Endodermal cell (in vitro differentiated cells): ENCODE measurements around the gene CERS1. TPM values are rescaled to one million over a fixed set of nuclear protein-coding genes. Genes with fewer than 3 reads are reported as not detected.

ENCODE experiments used
- DNase-seq: peaks from one replicate; pipeline ENCODE4 v3.0.0-alpha.2; 2017
- H3K27ac ChIP-seq: 2 replicates; pipeline ENCODE4 v1.5.1; 2013; ENCODE audit warnings: mild to moderate bottlenecking, low read depth, low read length, moderate library complexity
- H3K27me3 ChIP-seq: 2 replicates; pipeline ENCODE4 v1.6.1; 2013; ENCODE audit warnings: mild to moderate bottlenecking, low read length, moderate library complexity; ENCODE audit not compliant: insufficient read depth, control insufficient read depth, poor library complexity, severe bottlenecking
- H3K36me3 ChIP-seq: 2 replicates; pipeline ENCODE4 v1.7.0; 2013; ENCODE audit warnings: mild to moderate bottlenecking, low read length, moderate library complexity; ENCODE audit not compliant: control insufficient read depth, insufficient read depth
- H3K4me1 ChIP-seq: one replicate; pipeline ENCODE4 v1.7.0; 2013; ENCODE audit warnings: low read length; ENCODE audit not compliant: control insufficient read depth, insufficient read depth
- H3K4me3 ChIP-seq: 2 replicates; pipeline ENCODE4 v1.5.1; 2013; ENCODE audit warnings: mild to moderate bottlenecking, low read length, moderate library complexity
- H3K9ac ChIP-seq: 2 replicates; pipeline ENCODE4 v1.6.1; 2013; ENCODE audit warnings: mild to moderate bottlenecking, low read length, moderate library complexity; ENCODE audit not compliant: poor library complexity, severe bottlenecking; ENCODE audit errors: extremely low read depth
- H3K9me3 ChIP-seq: 2 replicates; pipeline ENCODE4 v1.6.1; 2013; ENCODE audit warnings: mild to moderate bottlenecking, low read length, moderate library complexity; ENCODE audit not compliant: control insufficient read depth
- H3K27ac Mint-ChIP-seq: 2 replicates; pipeline ENCODE4 v1.8.0; 2020; ENCODE audit warnings: mixed read lengths
- H3K27me3 Mint-ChIP-seq: 2 replicates; pipeline ENCODE4 v1.8.0; 2021; ENCODE audit warnings: mild to moderate bottlenecking, mixed read lengths; ENCODE audit not compliant: insufficient read depth
- H3K36me3 Mint-ChIP-seq: 2 replicates; pipeline ENCODE4 v1.8.0; 2020; ENCODE audit warnings: low read depth, mixed read lengths
- H3K4me1 Mint-ChIP-seq: 2 replicates; pipeline ENCODE4 v1.8.0; 2020; ENCODE audit warnings: mixed read lengths
- H3K4me3 Mint-ChIP-seq: 2 replicates; pipeline ENCODE4 v1.8.0; 2020; ENCODE audit warnings: mild to moderate bottlenecking, moderate library complexity, mixed read lengths
- H3K9me3 Mint-ChIP-seq: 2 replicates; pipeline ENCODE4 v1.8.0; 2020; ENCODE audit warnings: mild to moderate bottlenecking, mixed read lengths
- WGBS, 2 experiments: methylation state at CpG; one replicate each; pipeline versions ENCODE4 v1.1.5 to v1.1.7; 2013; ENCODE audit warnings: missing lambda C conversion rate in 2 of 2, mixed read lengths in 1 of 2; ENCODE audit not compliant: insufficient coverage in 1 of 2, insufficient read length in 1 of 2; 5-methylcytosine and 5-hydroxymethylcytosine counted together
- total RNA-seq, 2 donors: library from RNA; stranded (reverse); fragmentation: NEBNext Ultra II Directional in 1 of 2; extraction: Animal tissue kit (Norgen Biotek cat#: 25700) in 1 of 2; gene quantifications; 2 replicates in 1 of 2; 3 replicates in 1 of 2; pipeline ENCODE4 v1.2.1, GENCODE V29; 2021
- TF ChIP-seq, protein P1 (sequence below): fragments of 200-600 bp; sonication (generic); conservative IDR thresholded peaks from 2 replicates; pipeline ENCODE4 v1.5.0; 2021; ENCODE audit warnings: antibody characterized with exemption, mild to moderate bottlenecking

The CERS1 gene
- total RNA-seq, 2 donors from 2014 or later, result 16.6 to 25.5 TPM

- DNase-seq, result no peak
- TF ChIP-seq, protein P1, sequence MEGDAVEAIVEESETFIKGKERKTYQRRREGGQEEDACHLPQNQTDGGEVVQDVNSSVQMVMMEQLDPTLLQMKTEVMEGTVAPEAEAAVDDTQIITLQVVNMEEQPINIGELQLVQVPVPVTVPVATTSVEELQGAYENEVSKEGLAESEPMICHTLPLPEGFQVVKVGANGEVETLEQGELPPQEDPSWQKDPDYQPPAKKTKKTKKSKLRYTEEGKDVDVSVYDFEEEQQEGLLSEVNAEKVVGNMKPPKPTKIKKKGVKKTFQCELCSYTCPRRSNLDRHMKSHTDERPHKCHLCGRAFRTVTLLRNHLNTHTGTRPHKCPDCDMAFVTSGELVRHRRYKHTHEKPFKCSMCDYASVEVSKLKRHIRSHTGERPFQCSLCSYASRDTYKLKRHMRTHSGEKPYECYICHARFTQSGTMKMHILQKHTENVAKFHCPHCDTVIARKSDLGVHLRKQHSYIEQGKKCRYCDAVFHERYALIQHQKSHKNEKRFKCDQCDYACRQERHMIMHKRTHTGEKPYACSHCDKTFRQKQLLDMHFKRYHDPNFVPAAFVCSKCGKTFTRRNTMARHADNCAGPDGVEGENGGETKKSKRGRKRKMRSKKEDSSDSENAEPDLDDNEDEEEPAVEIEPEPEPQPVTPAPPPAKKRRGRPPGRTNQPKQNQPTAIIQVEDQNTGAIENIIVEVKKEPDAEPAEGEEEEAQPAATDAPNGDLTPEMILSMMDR, result no peak
- Histone ChIP-seq H3K9ac (no peak overlapping the region), H3K27ac (no peak overlapping the region), H3K4me1 (no peaks in the 10 kb centered on the region), H3K4me3 (no peak overlapping the region), H3K27me3 (no peaks in the 10 kb centered on the region), H3K36me3 (peaks cover 82% of the 10 kb centered on the region), H3K9me3 (no peaks in the 10 kb centered on the region)
- H3K27ac Mint-ChIP-seq, result no peak overlapping the region
- H3K4me1 Mint-ChIP-seq, result no peaks in the 10 kb centered on the region
- no peak overlapping the region for H3K4me3 Mint-ChIP-seq
- peaks cover 58% of the 10 kb centered on the region for H3K36me3 Mint-ChIP-seq
- 92 to 100% methylated on average over 21 to 33 of the region's 33 CpGs for whole genome bisulfite sequencing, 2 experiments
- no peaks in the 10 kb centered on the region for H3K27me3 Mint-ChIP-seq
- no peaks in the 10 kb centered on the region for H3K9me3 Mint-ChIP-seq
Observed at GRCh38 chr19:18862976-18863842, 32.7 kb downstream of the CERS1 start.

DNA sequence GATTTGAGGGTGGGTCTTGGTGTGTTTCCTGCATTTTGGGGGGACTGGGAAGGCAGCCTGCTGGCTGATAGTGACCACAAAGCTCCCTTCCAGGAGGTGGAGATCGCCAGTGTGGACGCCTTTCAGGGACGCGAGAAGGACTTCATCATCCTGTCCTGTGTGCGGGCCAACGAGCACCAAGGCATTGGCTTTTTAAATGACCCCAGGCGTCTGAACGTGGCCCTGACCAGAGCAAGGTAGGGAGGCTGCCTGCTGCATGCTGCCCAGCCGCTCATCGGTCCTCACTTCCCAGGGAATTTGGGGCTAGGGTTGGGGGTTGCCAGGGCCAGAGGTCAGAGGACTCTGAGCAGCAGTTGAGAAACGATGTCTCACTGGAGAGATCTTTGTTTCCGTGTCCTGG, 34.0 kb downstream of the CERS1 start:
- Mint-ChIP-seq H3K4me1 (no peaks in the 10 kb centered on the region), H3K9me3 (no peaks in the 10 kb centered on the region), H3K27ac (no peak overlapping the region), H3K36me3 (peaks cover 58% of the 10 kb centered on the region), H3K27me3 (no peaks in the 10 kb centered on the region), H3K4me3 (no peak overlapping the region)
- H3K9me3 ChIP-seq, result no peaks in the 10 kb centered on the region
- H3K27ac ChIP-seq, result no peak overlapping the region
- H3K36me3 ChIP-seq, result peaks cover 82% of the 10 kb centered on the region
- no peak overlapping the region for H3K4me3 ChIP-seq
- WGBS, 2 experiments, result 96% methylated on average over 12 of the region's 12 CpGs
- no peak overlapping the region for H3K9ac ChIP-seq
- no peak for DNase-seq
- TF ChIP-seq, protein P1, result no peak
- H3K4me1 ChIP-seq, result no peaks in the 10 kb centered on the region
- no peaks in the 10 kb centered on the region for H3K27me3 ChIP-seq

DNA sequence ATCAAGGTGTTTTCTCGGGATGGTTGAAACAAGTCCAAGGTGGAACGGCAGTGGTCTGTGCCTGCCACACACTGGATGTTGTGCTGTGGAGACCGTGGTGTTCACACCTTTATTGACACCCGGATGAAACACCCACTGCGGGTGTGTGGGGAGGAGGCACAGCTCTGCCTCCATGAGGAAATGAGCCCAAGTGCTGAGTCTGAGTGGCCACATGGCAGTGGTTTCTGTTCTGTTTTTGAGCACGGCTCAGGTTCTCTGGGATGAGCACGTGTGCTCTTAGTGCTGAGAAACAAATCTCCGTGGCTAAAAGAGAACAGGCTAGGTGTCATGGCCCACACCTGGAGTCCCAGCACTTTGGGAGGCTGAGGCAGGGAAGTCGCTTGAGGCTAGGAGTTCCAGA, 34.7 kb downstream of the CERS1 start:
- Mint-ChIP-seq H3K27me3 (no peaks in the 10 kb centered on the region), H3K4me1 (no peaks in the 10 kb centered on the region), H3K4me3 (no peak overlapping the region), H3K27ac (no peak overlapping the region), H3K9me3 (no peaks in the 10 kb centered on the region), H3K36me3 (peaks cover 62% of the 10 kb centered on the region)
- Histone ChIP-seq H3K9me3 (no peaks in the 10 kb centered on the region), H3K27me3 (no peaks in the 10 kb centered on the region), H3K36me3 (peaks cover 85% of the 10 kb centered on the region), H3K4me3 (no peak overlapping the region), H3K4me1 (no peaks in the 10 kb centered on the region), H3K27ac (no peak overlapping the region), H3K9ac (no peak overlapping the region)
- no peak for DNase-seq
- 96 to 98% methylated on average over 9 of the region's 9 CpGs for WGBS, 2 experiments
- TF ChIP-seq, protein P1, result no peak
